ENCODE results near the gene YIPF1.

The YIPF1 gene

GRCh38 chr1:53909946-53910345, 20.3 kb upstream of the YIPF1 start:
- Histone ChIP-seq H4K20me1 (ENCODE audit: insufficient read depth) (no peaks in the 10 kb centered on the region), H3K79me2 (ENCODE audit: insufficient read depth, low read depth) (no peaks in the 10 kb centered on the region), H3K36me3 (ENCODE audit: insufficient read depth) (no peaks in the 10 kb centered on the region), H3K4me2 (no peak overlapping the region), H3K4me1 (ENCODE audit: low read depth, poor library complexity, severe bottlenecking) (no peaks in the 10 kb centered on the region), H3K9ac (no peak overlapping the region), H3K27me3 (ENCODE audit: insufficient read depth, low read depth) (no peaks in the 10 kb centered on the region), H3K27ac (no peak overlapping the region), H3K4me3 (IDR thresholded peaks at IDR 0.05; ENCODE audit: insufficient read depth, low read depth, low read length) (no peak overlapping the region), H2AFZ (ENCODE audit: low read depth) (no peak overlapping the region)
- no peak for TF ChIP-seq CTCF (conservative IDR thresholded peaks at IDR 0.05; ENCODE audit: low read depth, low read length)

DNA sequence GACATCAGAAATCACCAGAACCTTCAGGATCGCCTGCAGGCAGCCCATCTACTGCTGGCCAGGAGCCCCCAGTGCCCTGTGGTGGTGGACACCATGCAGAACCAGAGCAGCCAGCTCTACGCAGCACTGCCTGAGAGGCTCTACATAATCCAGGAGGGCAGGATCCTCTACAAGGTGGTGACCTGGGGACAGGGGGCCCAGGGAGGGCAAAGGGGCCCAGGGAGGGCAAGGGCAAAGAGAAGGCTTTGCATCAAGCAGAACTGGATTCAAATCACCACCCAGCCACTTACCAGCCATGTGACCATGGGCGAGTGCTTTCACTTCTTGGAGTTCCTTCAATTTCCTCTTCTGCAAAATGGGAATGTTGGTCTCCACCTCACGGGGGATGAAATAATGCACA, 16.5 kb upstream of the YIPF1 start:
- H3K4me2 ChIP-seq = no peak overlapping the region
- no peak overlapping the region for H3K27ac ChIP-seq
- H3K79me2 ChIP-seq (ENCODE audit: insufficient read depth, low read depth) = no peaks in the 10 kb centered on the region
- H3K36me3 ChIP-seq (ENCODE audit: insufficient read depth) = no peaks in the 10 kb centered on the region
- no peaks in the 10 kb centered on the region for H4K20me1 ChIP-seq (ENCODE audit: insufficient read depth)
- no peak overlapping the region for H2AFZ ChIP-seq (ENCODE audit: low read depth)
- H3K9ac ChIP-seq = no peak overlapping the region
- TF ChIP-seq CTCF (conservative IDR thresholded peaks at IDR 0.05; ENCODE audit: low read depth, low read length) = no peak
- H3K4me1 ChIP-seq (ENCODE audit: low read depth, poor library complexity, severe bottlenecking) = no peaks in the 10 kb centered on the region
- H3K27me3 ChIP-seq (ENCODE audit: insufficient read depth, low read depth) = no peaks in the 10 kb centered on the region
- no peak overlapping the region for H3K4me3 ChIP-seq (IDR thresholded peaks at IDR 0.05; ENCODE audit: insufficient read depth, low read depth, low read length)

- Histone ChIP-seq H3K9ac (no peak overlapping the region), H3K27me3 (ENCODE audit: insufficient read depth, low read depth) (no peaks in the 10 kb centered on the region), H3K27ac (no peak overlapping the region), H2AFZ (ENCODE audit: low read depth) (no peak overlapping the region), H3K4me1 (ENCODE audit: low read depth, poor library complexity, severe bottlenecking) (no peaks in the 10 kb centered on the region), H3K4me2 (no peak overlapping the region), H3K79me2 (ENCODE audit: insufficient read depth, low read depth) (no peaks in the 10 kb centered on the region), H3K4me3 (IDR thresholded peaks at IDR 0.05; ENCODE audit: insufficient read depth, low read depth, low read length) (no peak overlapping the region), H4K20me1 (ENCODE audit: insufficient read depth) (no peaks in the 10 kb centered on the region), H3K36me3 (ENCODE audit: insufficient read depth) (no peaks in the 10 kb centered on the region)
- TF ChIP-seq CTCF (conservative IDR thresholded peaks at IDR 0.05; ENCODE audit: low read depth, low read length) = no peak
Observed at GRCh38 chr1:53905509-53905908, 15.9 kb upstream of the YIPF1 start.

DNA sequence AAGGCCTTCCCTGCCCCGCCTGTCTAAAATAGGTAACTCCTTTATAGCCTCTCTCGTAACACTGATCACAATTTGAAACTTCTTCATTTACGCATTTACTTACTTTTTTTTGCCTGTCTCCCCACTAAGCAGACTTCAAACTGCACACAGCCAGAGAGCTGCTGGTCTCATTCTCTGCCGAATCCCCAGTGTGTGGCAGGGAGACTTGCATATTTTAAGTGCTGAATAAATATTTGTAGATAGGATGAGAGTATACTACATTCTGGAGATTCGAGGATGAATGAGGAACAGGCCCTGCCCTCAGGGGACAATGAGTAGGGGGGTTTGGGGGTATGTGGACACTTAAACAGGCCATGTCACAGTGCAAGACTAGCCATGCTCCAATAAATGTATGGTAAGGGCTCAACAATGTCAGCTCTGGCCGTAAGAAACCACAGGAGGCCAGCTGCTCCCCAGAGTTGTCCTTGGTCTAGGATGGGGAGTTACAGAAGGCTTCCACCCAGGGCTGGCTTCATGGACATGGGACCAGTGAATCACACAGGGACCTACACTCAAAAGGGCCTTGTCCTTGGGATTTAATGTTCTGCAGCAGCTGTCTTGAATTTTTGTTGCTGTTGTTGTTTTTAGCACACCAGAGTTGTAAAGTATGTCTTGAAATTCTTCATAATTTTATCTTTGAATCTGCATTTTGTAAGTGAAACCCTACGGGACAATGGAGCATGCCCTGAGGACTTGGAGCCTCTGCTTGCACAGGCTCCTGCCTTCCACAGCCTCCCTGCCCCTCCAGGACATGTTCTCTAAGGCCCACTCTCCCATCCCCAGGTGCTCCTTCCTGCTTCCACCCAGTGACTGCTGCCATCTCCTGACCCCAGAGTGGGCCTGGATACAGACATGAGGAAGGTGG, 12.9 kb upstream of the YIPF1 start:
- no peaks in the 10 kb centered on the region for H3K36me3 ChIP-seq (ENCODE audit: insufficient read depth)
- H3K79me2 ChIP-seq (ENCODE audit: insufficient read depth, low read depth) = no peaks in the 10 kb centered on the region
- no peak overlapping the region for H2AFZ ChIP-seq (ENCODE audit: low read depth)
- no peak overlapping the region for H3K4me2 ChIP-seq
- no peak overlapping the region for H3K4me3 ChIP-seq (IDR thresholded peaks at IDR 0.05; ENCODE audit: insufficient read depth, low read depth, low read length)
- no peaks in the 10 kb centered on the region for H3K4me1 ChIP-seq (ENCODE audit: low read depth, poor library complexity, severe bottlenecking)
- H3K27me3 ChIP-seq (ENCODE audit: insufficient read depth, low read depth) = no peaks in the 10 kb centered on the region
- H4K20me1 ChIP-seq (ENCODE audit: insufficient read depth) = no peaks in the 10 kb centered on the region
- no peak overlapping the region for H3K9ac ChIP-seq
- no peak overlapping the region for H3K27ac ChIP-seq
- no peak for TF ChIP-seq CTCF (conservative IDR thresholded peaks at IDR 0.05; ENCODE audit: low read depth, low read length)
